GM23248 (cell line): ENCODE measurements around the gene MAVS.

Experiments used
- EZH2 ChIP-seq: fragments of 200-600 bp; sonication (generic); IDR thresholded peaks from 2 replicates; pipeline ENCODE4 v1.6.1; 2018; ENCODE audit warnings: antibody characterized with exemption, mild to moderate bottlenecking; ENCODE audit not compliant: insufficient read depth, poor library complexity, severe bottlenecking
- EZH2phosphoT487 ChIP-seq: fragments of 200-600 bp; sonication (generic); IDR thresholded peaks from 2 replicates; pipeline ENCODE4 v1.6.1; 2018; ENCODE audit warnings: antibody characterized with exemption, moderate library complexity, mild to moderate bottlenecking, low read depth; ENCODE audit not compliant: insufficient read depth

DNA sequence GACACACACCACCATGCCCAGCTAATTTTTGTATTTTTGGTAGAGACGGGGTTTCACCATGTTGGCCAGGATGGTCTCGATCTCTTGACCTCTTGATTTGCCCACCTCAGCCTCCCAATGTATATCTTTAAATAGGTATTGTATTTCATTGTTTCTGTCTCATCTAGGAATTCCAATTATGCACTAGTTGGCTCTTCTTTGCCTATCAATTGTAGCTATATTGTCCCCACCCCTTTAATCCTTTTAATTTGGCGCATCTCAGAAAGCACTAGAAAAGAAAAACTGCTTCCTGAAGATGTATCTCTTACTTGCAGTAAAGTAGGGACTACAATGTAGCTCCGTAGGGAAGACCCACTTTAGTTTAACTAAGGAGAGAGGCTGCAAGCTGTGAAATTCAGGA is 10.5 kb upstream of the MAVS start:
- TF ChIP-seq EZH2 = no peak
- TF ChIP-seq EZH2phosphoT487 = no peak
